NCI-H69 (cell line): ENCODE data around the gene NCDN.

Experiments used
- DNase-seq: peaks from one replicate; lab custom pipeline; 2025; lab: John Stamatoyannopoulos, UW

The NCDN gene

DNA sequence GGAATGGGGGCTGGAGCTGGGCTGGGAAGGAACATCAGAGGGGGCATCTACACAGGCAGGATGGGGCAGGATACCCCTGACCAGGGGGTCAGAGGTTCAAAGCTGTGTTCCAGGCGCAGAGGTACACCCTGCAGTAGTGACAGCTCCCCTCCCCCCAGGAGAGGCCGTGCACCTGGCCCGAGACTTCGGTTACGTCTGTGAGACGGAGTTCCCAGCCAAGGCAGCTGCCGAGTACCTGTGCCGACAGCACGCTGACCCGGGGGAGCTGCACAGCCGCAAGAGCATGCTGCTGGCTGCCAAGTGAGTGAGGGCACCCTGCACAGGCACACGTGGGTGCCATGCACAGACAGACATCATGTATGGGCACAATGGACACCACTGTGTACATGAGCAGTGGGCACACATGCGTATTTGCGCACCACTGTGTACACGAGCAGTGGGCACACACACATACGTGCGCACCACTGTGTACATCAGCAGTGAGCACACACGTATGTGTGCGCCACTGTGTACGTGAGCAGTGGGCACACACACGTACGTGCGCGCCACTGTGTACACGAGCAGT, 33.0 kb downstream of the NCDN start:
- no peak for DNase-seq

DNA sequence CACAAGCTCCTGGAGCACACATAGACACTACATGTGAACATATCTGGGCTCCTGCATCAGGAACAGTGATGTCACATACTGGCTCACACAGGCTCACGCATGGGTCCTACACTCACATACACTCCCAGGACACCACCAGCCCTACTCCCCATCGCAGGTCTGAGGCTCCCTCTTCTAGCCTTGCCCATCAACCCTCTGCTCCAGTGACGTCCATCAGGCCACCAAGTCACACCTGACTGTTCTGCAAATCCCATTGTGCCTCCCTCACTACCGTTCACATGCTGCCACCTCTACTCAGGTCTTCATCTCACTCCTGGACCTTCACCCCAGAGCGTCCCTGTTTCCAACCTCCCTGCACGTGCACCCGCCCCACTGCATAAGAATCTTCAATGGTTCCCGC, 33.6 kb downstream of the NCDN start:
- no peak for DNase-seq

DNA sequence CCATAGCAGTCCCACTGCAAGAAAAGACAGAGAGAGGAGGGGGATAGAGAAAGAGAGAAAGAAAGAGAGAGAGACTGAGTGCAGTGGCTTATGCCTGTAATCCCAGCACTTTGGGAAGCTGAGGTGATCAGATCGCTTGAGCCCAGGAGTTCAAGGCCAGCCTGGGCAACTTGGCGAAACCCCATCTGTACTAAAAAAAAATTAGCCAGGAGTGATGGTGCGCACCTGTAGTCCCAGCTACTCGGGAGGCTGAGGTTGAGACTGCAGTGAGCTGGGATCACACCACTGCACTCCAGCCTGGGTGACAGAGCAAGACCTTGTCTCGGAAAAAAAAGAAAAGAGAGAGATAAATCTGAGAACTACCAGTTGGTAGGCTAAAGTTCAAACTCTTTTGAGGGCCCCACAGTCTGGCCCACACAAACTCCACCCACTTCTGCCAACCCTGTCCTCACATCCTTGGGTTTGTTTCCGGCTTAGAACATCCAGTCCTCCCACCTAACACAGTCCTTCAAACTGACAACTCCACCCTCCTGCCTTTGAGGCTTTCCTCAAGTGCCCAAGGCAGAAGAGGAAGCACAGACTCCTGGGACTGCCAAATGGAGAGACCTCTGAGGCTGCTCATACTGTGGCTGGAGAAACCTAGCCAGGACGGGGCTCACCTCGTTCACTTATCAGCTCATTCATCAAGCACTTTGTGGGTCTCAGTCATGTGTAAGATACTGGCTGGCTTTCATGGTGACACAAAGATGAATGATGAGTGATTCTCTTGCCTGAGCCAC, 35.6 kb downstream of the NCDN start:
- DNase-seq = no peak

DNA sequence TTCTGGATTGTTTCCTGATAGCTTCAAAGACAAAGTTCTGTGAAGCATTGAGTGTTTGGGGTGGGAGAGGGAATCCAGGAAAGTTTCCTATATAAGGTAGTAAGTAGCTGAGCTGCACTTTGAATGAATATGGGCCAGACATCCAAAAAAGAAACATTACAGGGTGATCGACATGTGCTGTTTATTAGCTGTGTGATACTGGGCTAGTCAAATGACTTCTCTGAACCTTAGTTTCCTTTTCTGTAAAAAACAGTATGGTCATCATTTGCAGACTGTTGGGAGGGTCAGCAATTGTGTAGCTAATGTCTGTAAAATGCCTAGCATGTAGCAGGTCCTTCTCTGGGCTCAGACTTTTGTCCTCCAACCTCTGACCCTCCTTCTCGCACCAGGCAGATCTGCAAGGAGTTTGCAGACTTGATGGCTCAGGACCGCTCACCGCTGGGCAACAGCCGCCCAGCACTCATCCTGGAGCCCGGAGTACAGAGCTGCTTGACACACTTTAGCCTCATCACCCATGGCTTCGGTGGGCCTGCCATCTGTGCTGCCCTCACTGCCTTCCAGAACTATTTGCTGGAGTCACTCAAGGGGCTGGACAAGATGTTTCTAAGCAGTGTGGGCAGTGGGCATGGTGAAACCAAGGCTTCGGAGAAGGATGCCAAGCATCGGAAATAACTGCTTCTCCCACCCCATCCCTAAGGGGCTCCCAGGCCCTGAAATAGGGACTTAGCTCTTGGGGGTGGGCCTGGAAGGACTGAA, 36.6 kb downstream of the NCDN start:
- no peak for DNase-seq

DNA sequence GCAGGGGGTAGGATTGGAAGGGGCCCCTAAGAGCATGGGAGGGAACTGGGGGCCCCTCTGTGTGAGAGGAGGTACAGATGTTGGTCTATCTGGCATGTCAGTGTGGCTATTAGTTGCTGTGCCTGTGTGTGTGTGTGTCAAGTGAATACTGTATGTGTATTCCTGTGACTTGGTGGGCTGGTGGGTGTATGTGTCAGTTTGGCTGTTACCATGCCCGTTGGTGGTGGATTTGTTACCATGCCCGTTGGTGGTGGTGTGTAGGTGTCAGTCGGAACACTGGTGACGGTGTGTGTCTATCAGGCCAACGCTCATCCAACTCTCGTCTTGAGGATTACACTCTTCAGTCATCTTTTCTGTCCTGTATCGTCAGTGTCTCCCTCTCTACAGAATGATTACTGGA, 38.1 kb downstream of the NCDN start:
- DNase-seq = no peak

DNA sequence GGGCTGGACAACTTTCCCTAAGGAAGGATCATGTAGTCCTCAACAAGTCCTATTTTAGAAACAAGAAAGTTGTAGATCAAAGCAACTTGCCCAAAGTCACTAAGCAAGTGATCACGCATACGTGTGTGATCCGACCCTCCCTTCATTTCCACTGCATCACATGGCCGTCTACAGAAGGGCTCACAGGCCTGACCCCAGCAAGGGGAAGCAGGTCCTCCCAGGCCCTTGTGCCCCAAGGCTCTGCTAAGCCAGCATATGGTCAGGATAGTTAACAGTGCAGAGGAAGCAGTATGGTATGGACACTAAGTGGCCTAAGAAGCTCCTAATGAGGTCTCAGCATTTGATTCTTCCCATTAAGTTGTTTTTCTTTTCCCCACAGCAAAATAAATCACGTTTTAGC, 40.3 kb downstream of the NCDN start:
- DNase-seq = no peak

DNA sequence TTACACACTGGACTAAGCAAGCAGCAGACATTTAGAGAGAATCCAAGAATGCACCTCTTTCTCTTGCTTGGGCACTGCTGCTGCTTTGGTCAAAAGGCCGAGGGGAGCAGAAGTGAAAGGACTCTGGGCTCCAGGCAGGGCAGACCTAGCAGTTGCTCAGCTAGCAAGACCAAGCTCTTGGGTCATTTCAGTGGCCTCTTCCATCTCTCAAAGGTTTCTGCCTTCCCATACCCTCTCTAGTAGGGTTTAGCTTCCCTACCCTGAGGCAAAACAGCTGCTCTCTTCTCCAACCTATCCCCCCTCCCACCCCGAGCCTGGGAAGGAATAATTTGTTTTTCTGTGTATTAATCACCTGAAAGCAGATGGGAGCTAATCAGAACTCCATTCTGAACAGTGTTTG, 41.3 kb downstream of the NCDN start:
- DNase-seq = peak; percentile 85

DNA sequence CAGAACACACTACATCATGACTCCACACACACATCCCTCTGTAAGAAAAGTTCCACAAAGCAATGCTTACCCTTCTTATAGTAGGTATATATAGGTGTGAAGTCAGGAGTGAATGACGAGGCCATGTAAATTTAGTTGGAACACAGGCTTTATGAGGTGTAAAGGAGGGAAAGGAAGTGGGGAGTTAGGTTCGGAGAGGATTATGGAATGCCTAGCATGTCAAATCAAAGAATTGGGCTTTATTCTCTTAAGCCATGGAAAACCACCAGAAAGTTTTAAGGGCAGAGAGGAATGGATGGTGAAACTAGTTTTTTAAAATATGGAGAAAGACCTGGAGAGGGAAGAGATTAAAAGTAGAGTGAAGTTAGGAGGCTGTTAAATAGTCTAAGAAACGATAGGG, 41.8 kb downstream of the NCDN start:
- DNase-seq = no peak

DNA sequence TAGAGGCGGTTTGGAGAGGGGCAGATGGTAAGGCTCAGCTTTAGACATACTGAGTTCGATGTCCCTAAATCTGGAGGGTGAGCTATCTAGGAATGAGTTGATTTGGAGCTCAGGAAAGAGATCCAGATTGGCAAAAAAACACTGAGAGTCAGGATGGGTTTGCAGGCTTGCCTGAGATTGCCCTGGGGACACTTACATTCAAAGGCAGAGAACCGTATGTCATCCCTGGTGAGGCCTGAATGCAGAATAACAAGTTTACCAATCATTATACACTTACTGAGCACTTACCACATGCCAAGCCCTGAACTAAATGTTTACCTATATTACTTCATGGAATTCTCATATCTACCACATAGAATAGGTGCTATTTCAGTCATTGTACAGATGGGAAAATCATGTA, 43.0 kb downstream of the NCDN start:
- DNase-seq = peak; percentile 82

DNA sequence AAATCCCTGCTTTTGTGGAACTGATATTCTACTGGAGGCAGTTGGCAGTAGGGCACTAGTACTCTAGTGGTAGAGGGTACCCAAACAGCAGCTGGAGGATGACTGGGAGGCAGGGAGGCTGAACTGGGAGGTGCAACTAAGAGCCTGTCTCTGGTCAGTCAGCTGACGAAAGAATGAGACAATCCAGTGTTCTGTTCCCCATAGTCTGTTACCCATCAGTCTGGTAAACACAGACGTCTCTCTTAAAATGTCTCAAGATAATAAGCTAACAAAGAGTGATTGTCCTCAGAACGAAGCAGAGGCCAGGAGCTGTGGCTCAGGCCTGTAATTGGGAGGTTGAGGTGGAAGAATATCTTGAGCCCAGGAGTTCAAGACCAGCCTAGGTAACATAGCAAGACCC, 45.9 kb downstream of the NCDN start:
- DNase-seq = no peak

DNA sequence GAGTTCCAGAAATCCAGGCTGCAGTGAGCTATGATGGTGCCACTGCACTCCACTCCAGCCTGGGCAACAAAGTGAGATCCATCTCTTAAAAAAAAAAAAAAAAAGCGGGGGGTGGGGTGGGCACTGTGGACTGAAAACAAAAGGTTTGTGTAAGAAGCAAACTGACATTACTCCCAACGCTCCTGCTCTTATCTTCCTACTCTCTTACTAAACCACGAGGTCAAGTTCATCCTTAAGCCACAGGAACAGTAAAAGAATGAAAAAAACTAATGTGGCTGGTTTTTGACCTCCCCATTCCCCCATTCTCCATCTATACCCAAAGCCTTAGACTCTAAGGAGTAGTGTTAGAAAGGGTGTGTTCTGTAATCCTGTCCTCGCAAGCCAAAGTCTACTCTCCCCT, 46.3 kb downstream of the NCDN start:
- DNase-seq = no peak

DNA sequence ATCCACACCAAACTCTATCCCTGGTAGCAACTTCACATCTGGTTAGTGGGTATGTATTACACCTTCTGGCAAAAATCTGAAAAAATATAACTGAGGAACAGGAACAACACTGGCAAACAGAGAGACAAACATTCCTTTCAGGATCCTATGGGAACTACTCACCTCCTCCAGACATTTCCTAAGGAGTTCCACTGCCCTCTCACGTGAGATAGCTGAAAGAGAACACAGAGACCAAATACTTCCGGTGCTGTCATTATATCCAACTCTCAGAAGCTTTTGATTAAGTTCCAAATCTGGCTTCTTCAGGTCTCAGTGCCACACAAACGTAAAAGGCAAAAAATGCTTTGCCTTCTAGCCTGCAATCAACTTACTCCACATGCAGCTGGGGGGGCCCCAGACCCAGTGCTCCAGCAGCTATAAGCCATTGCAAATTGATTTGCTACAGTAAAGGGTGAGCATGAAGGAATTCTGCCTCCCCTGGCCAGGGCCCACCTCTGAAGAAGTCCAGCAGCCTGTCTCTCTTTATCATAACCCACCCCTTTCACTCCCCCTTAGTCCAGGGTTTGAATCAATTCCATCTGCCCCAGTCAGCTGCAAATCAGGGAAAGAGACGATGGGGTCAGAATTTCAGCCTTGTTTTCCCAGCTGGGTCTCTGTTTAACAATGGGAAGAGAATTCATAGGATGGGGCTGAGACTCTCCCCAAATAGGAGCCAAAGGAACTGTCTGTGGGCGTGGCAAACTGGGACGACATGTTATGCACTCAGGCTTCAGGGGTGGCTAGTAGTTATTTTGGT, 47.7 kb downstream of the NCDN start:
- no peak for DNase-seq

DNA sequence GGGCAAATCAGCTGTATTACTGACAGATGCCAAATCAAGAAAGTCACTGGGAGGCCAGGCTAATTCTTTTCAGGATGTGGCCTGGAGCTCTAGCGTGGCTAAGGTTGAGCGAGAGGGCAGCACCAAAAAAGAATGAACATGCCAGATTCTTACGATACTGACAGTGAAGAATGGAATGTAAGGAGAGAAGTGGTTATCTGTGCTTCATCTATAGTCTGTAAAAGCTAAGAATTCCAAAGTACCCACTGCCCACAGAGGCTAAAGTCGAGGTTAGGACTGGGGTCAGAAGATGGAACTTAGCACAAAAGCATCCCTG, 48.2 kb downstream of the NCDN start:
- DNase-seq = no peak

DNA sequence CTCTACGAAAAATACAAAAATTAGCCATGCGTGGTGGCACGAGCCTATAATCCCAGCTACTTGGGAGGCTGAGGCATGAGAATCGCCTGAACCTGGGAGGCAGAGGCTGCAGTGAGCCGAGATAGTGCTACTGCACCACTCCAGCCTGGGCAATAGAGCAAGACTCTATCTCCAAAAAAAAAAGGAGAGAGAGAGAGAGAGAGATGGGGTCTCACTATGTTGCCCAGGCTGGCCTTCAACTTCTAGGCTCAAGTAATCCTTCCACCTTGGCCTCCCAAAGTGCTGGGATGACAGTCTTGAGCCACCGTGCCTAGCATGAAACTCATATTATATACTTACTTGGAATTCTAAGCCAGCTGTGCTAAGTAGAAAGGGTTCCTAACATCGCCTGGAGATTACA, 54.1 kb downstream of the NCDN start:
- DNase-seq = no peak

DNA sequence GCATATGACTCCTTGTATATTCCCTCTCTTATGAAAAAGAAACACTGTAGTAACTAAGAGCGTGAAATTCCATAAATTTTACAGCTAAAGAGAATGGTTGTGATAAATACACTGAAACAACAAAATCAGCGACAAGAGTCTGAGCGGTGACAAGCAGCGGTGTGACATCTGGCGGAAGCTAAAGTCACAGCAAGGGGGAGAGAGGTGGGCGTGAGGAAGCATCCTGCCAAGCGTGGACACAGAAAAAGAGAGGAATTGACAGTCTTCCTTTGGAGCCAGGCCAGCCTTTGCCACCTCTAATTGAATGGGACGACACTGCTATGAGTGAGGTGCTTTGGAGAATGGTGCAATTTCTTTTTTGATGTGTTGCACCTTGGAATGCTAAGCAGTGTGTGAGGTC, 57.8 kb downstream of the NCDN start:
- DNase-seq = peak; percentile 53
